K562 (cell line): ENCODE measurements around the gene TRERF1. TPM values are rescaled to one million over a fixed set of nuclear protein-coding genes. Genes with fewer than 3 reads are reported as not detected.

Experiments
- CBX3 ChIP-seq, 2 experiments: IDR thresholded peaks; 1 replicate in 1 of 2; 2 replicates in 1 of 2; pipeline ENCODE4 v1.6.1; 2012; ENCODE audit warnings: inconsistent platforms in 2 of 2, low read length in 2 of 2, borderline replicate concordance in 1 of 2, control low read depth in 1 of 2
- CHD4 ChIP-seq: fragments of 200-600 bp; sonication (generic); IDR thresholded peaks from 3 replicates; pipeline ENCODE4 v1.6.1; 2012; ENCODE audit warnings: low read depth, mild to moderate bottlenecking, mixed read lengths, low read length, inconsistent platforms; ENCODE audit not compliant: insufficient read depth, insufficient replicate concordance, poor library complexity, severe bottlenecking
- CREM ChIP-seq: IDR thresholded peaks from 2 replicates; pipeline ENCODE4 v1.6.1; 2014; ENCODE audit warnings: antibody characterized with exemption, low read depth
- EHMT2 ChIP-seq: fragments of 450-650 bp; IDR thresholded peaks from 2 replicates; pipeline ENCODE4 v1.6.1; 2018; ENCODE audit warnings: antibody characterized with exemption
- ETV5 ChIP-seq: sonication (generic); formaldehyde crosslinking; IDR thresholded peaks from 2 replicates; pipeline ENCODE4 v1.4.0; 2020; ENCODE audit warnings: low read depth, mild to moderate bottlenecking, missing genetic modification reagents
- FOXA3 ChIP-seq, 2 experiments: fragments of 450-650 bp in 1 of 2; sonication (generic) in 1 of 2; formaldehyde crosslinking; IDR thresholded peaks in 1 of 2; conservative IDR thresholded peaks in 1 of 2; 2 replicates each; pipeline versions ENCODE4 v1.4.0 to v1.8.0; 2020 to 2022; ENCODE audit warnings: mild to moderate bottlenecking in 2 of 2, missing genetic modification reagents in 1 of 2
- GABPA ChIP-seq: fragments of 200-800 bp; sonication (Bioruptor generic); conservative IDR thresholded peaks from 2 replicates; pipeline ENCODE4 v1.6.1; 2016; ENCODE audit warnings: low read depth, missing genetic modification characterization, missing compliant biosample characterization
- JUN ChIP-seq, 2 experiments: sonication (generic) in 1 of 2; formaldehyde crosslinking in 1 of 2; IDR thresholded peaks; 2 replicates each; pipeline versions ENCODE4 v1.6.1 to v1.8.0; 2012 to 2022; ENCODE audit warnings: borderline replicate concordance in 2 of 2, mild to moderate bottlenecking in 2 of 2, improper control_type of control experiment in 1 of 2, low read depth in 1 of 2, low read length in 1 of 2, missing genetic modification reagents in 1 of 2
- LCOR ChIP-seq: sonication (generic); formaldehyde crosslinking; IDR thresholded peaks from 2 replicates; pipeline ENCODE4 v1.8.0; 2022; ENCODE audit warnings: mild to moderate bottlenecking, missing genetic modification reagents
- MBD2 ChIP-seq: sonication (generic); IDR thresholded peaks from 2 replicates; pipeline ENCODE4 v1.6.1; 2016; ENCODE audit warnings: low read depth, borderline replicate concordance
- POLR2B ChIP-seq: fragments of 450-650 bp; IDR thresholded peaks from 2 replicates; pipeline ENCODE4 v1.6.1; 2018; ENCODE audit warnings: low read depth; ENCODE audit not compliant: partially characterized antibody
- SIN3A ChIP-seq, 2 experiments: fragments of 150-350 bp in 1 of 2; IDR thresholded peaks; 2 replicates each; pipeline ENCODE4 v1.6.1; 2011 to 2016; ENCODE audit warnings: borderline replicate concordance in 2 of 2, low read depth in 2 of 2, low read length in 2 of 2, mild to moderate bottlenecking in 2 of 2, moderate library complexity in 2 of 2; ENCODE audit not compliant: control insufficient read depth in 1 of 2
- TCF3 ChIP-seq: sonication (generic); formaldehyde crosslinking; IDR thresholded peaks from 2 replicates; pipeline ENCODE4 v1.4.0; 2020; ENCODE audit warnings: mild to moderate bottlenecking, missing genetic modification reagents
- THRB ChIP-seq: fragments of 450-650 bp; formaldehyde crosslinking; conservative IDR thresholded peaks from 2 replicates; pipeline ENCODE4 v1.4.0; 2022; ENCODE audit warnings: mild to moderate bottlenecking, missing genetic modification characterization
- WHSC1 ChIP-seq: IDR thresholded peaks from one replicate; pipeline ENCODE4 v1.6.1; 2012; ENCODE audit warnings: low read length, control low read depth, inconsistent platforms
- ZBTB34 ChIP-seq: fragments of 250-450 bp; sonication (Bioruptor Pico); IDR thresholded peaks from 2 replicates; pipeline ENCODE4 v1.8.0; 2021; ENCODE audit warnings: mild to moderate bottlenecking, moderate library complexity
- ZKSCAN8 ChIP-seq: fragments of 200-800 bp; sonication (Bioruptor generic); IDR thresholded peaks from 2 replicates; pipeline ENCODE4 v1.6.1; 2016; ENCODE audit warnings: missing genetic modification characterization, missing compliant biosample characterization
- ZNF232 ChIP-seq: sonication (generic); formaldehyde crosslinking; IDR thresholded peaks from 2 replicates; pipeline ENCODE4 v1.8.0; 2022; ENCODE audit warnings: mild to moderate bottlenecking, missing genetic modification reagents
- ZNF408 ChIP-seq: fragments of 250-450 bp; sonication (Bioruptor Pico); IDR thresholded peaks from 2 replicates; pipeline ENCODE4 v1.4.0; 2020; ENCODE audit warnings: low read depth, mild to moderate bottlenecking, moderate library complexity
- ZNF445 ChIP-seq: fragments of 250-450 bp; sonication (Bioruptor Pico); IDR thresholded peaks from 2 replicates; pipeline ENCODE4 v1.4.0; 2020; ENCODE audit warnings: low read depth, mild to moderate bottlenecking, moderate library complexity
- ZNF589 ChIP-seq: fragments of 200-800 bp; sonication (Bioruptor generic); IDR thresholded peaks from 2 replicates; pipeline ENCODE4 v1.6.1; 2016; ENCODE audit warnings: low read depth, missing genetic modification characterization, missing compliant biosample characterization
- ZSCAN29 ChIP-seq: fragments of 450-650 bp; IDR thresholded peaks from 2 replicates; pipeline ENCODE4 v1.6.1; 2017
- polyA plus RNA-seq, 8 experiments: library from polyadenylated mRNA; depleted of rRNA in 4 of 8; stranded (reverse) in 5 of 8; unstranded in 3 of 8; fragments of >200 nt; fragmentation: Nextera tagmentation in 2 of 8; fragmentation: Illumina TruSeq in 1 of 8; extraction: Ambion mirVana in 2 of 8; extraction: Trizol in 1 of 8; gene quantifications; 2 replicates each; pipeline versions ENCODE4 v1.2.1 to v1.2.3, GENCODE V29; 2011 to 2014; ENCODE audit warnings: inconsistent platforms in 1 of 8, missing spikeins in 1 of 8
- total RNA-seq, 7 experiments: library from RNA; depleted of rRNA in 6 of 7; stranded (reverse); fragments of >200 nt in 6 of 7; fragmentation: Illumina TruSeq in 2 of 7; extraction: Trizol in 2 of 7; gene quantifications; 2 replicates each; pipeline versions ENCODE4 v1.2.1 to v1.2.3, GENCODE V29; 2011 to 2021; ENCODE audit warnings: low replicate concordance in 1 of 7
- TF ChIP-seq, protein P1 (sequence below): fragments of 450-650 bp; IDR thresholded peaks from 2 replicates; pipeline ENCODE4 v1.6.1; 2018; ENCODE audit not compliant: partially characterized antibody

The TRERF1 gene
- total and polyA plus RNA-seq, 9 of the 15 experiments (the other 6 are each of a cell fraction or from before 2014, with no cell fraction given), result 0.04 to 0.20 (median 0.07) TPM; not detected in 3

- TF ChIP-seq MBD2 (no peak), ZKSCAN8 (CRISPR knock-in tag) (no peak), ZNF232 (CRISPR knock-in tag) (no peak), ETV5 (CRISPR knock-in tag) (no peak), POLR2B (no peak), TCF3 (CRISPR knock-in tag) (no peak), ZNF408 (no peak), CHD4 (no peak), THRB (CRISPR knock-in tag) (no peak), ZBTB34 (CRISPR knock-in tag) (no peak), JUN (IDR thresholded peaks at IDR 0.05; ENCODE audit: borderline replicate concordance, low read depth, low read length) (no peak), JUN (CRISPR knock-in tag; IDR thresholded peaks at IDR 0.05; ENCODE audit: borderline replicate concordance) (no peak), ZNF445 (CRISPR knock-in tag) (no peak), SIN3A (IDR thresholded peaks at IDR 0.05; ENCODE audit: borderline replicate concordance in 2 of 2, control insufficient read depth in 1 of 2, low read depth in 2 of 2, low read length in 2 of 2) (no peak), ZSCAN29 (no peak), EHMT2 (no peak), GABPA (tag) (no peak), CBX3 (IDR thresholded peaks at IDR 0.05; ENCODE audit: borderline replicate concordance in 1 of 2, low read length in 2 of 2) (no peak), LCOR (CRISPR knock-in tag) (peak; percentile 55; the same call in 1 of the 2 replicates), ZNF589 (CRISPR knock-in tag) (no peak), WHSC1 (no peak), FOXA3 (CRISPR knock-in tag; conservative IDR thresholded peaks at IDR 0.05 in 1 of 2, IDR thresholded peaks at IDR 0.05 in 1 of 2) (no peak), CREM (peak; percentile 16; the same call in 1 of the 2 replicates)
- TF ChIP-seq, protein P1, sequence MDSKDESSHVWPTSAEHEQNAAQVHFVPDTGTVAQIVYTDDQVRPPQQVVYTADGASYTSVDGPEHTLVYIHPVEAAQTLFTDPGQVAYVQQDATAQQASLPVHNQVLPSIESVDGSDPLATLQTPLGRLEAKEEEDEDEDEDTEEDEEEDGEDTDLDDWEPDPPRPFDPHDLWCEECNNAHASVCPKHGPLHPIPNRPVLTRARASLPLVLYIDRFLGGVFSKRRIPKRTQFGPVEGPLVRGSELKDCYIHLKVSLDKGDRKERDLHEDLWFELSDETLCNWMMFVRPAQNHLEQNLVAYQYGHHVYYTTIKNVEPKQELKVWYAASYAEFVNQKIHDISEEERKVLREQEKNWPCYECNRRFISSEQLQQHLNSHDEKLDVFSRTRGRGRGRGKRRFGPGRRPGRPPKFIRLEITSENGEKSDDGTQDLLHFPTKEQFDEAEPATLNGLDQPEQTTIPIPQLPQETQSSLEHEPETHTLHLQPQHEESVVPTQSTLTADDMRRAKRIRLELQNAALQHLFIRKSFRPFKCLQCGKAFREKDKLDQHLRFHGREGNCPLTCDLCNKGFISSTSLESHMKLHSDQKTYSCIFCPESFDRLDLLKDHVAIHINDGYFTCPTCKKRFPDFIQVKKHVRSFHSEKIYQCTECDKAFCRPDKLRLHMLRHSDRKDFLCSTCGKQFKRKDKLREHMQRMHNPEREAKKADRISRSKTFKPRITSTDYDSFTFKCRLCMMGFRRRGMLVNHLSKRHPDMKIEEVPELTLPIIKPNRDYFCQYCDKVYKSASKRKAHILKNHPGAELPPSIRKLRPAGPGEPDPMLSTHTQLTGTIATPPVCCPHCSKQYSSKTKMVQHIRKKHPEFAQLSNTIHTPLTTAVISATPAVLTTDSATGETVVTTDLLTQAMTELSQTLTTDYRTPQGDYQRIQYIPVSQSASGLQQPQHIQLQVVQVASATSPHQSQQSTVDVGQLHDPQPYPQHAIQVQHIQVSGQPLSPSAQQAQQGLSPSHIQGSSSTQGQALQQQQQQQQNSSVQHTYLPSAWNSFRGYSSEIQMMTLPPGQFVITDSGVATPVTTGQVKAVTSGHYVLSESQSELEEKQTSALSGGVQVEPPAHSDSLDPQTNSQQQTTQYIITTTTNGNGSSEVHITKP, result peak; percentile 54
These were observed 44.3 kb downstream of the TRERF1 start (continued) for GRCh38 chr6:42407379-42407778.
